ENCODE data around the gene SPSB1.

Gene SPSB1

GRCh38 chr1:9340864-9341263, 48.2 kb downstream of the SPSB1 start:
- Histone ChIP-seq H3K4me3 (ENCODE audit: low read depth, low read length) (no peak overlapping the region), H3K9me3 (ENCODE audit: control insufficient read depth, insufficient read depth, low read depth, low read length) (no peaks in the 10 kb centered on the region), H3K27ac (ENCODE audit: extremely low read depth, low read depth, low read length) (no peak overlapping the region), H3K4me1 (ENCODE audit: control insufficient read depth, insufficient read depth, low read length) (no peaks in the 10 kb centered on the region), H3K36me3 (ENCODE audit: control insufficient read depth in 2 of 2, insufficient read depth in 1 of 2, low read length in 2 of 2) (no peaks in the 10 kb centered on the region)
- ChIA-PET CTCF (no interaction called here), POLR2A (no interaction called here)
- no peak for TF ChIP-seq ZNF571 (tag by site-specific recombination; IDR thresholded peaks at IDR 0.05)
- no peak for TF ChIP-seq ZBTB11 (tag by site-specific recombination; conservative IDR thresholded peaks at IDR 0.05; ENCODE audit: low read depth)
- no peak for TF ChIP-seq ZNF544 (tag by site-specific recombination; IDR thresholded peaks at IDR 0.05)
- TF ChIP-seq SCRT1 (tag by site-specific recombination; IDR thresholded peaks at IDR 0.05; ENCODE audit: borderline replicate concordance) = no peak
- no peak for TF ChIP-seq ZFP3 (tag by site-specific recombination; IDR thresholded peaks at IDR 0.05; ENCODE audit: low read depth)
- no peak for TF ChIP-seq ZNF549 (tag by site-specific recombination; IDR thresholded peaks at IDR 0.05)
- no peak for TF ChIP-seq SP2 (tag by site-specific recombination; IDR thresholded peaks at IDR 0.05)
- no peak for TF ChIP-seq ZNF335 (tag by site-specific recombination; conservative IDR thresholded peaks at IDR 0.05)
- TF ChIP-seq ZNF791 (tag by site-specific recombination; IDR thresholded peaks at IDR 0.05) = no peak
- TF ChIP-seq ZNF175 (tag by site-specific recombination; IDR thresholded peaks at IDR 0.05) = no peak
- TF ChIP-seq ZNF223 (tag by site-specific recombination; IDR thresholded peaks at IDR 0.05) = no peak
- TF ChIP-seq ZNF518A (tag by site-specific recombination; conservative IDR thresholded peaks at IDR 0.05; ENCODE audit: low read depth) = no peak

- ChIA-PET CTCF (no interaction called here), POLR2A (no interaction called here)
- Histone ChIP-seq H3K27ac (ENCODE audit: extremely low read depth, low read depth, low read length) (no peak overlapping the region), H3K36me3 (ENCODE audit: control insufficient read depth in 2 of 2, insufficient read depth in 1 of 2, low read length in 2 of 2) (no peaks in the 10 kb centered on the region), H3K4me3 (ENCODE audit: low read depth, low read length) (no peak overlapping the region), H3K4me1 (ENCODE audit: control insufficient read depth, insufficient read depth, low read length) (no peaks in the 10 kb centered on the region), H3K9me3 (ENCODE audit: control insufficient read depth, insufficient read depth, low read depth, low read length) (no peaks in the 10 kb centered on the region)
- TF ChIP-seq ZNF221 (tag by site-specific recombination; IDR thresholded peaks at IDR 0.05; ENCODE audit: borderline replicate concordance) (no peak), ZNF335 (tag by site-specific recombination; conservative IDR thresholded peaks at IDR 0.05) (no peak)
These were observed 48.7 kb downstream of the SPSB1 start for GRCh38 chr1:9341301-9341845.

GRCh38 chr1:9343269-9343668, 50.6 kb downstream of the SPSB1 start:
- ChIA-PET POLR2A (no interaction called here), CTCF (interaction anchor here (0.7 kb wide), 1 partner anchor 183 kb away, joined by 3 read pairs; no protein-coding TSS in a partner anchor)
- Histone ChIP-seq H3K36me3 (ENCODE audit: control insufficient read depth in 2 of 2, insufficient read depth in 1 of 2, low read length in 2 of 2) (no peaks in the 10 kb centered on the region), H3K4me1 (ENCODE audit: control insufficient read depth, insufficient read depth, low read length) (no peaks in the 10 kb centered on the region), H3K9me3 (ENCODE audit: control insufficient read depth, insufficient read depth, low read depth, low read length) (no peaks in the 10 kb centered on the region), H3K4me3 (ENCODE audit: low read depth, low read length) (no peak overlapping the region), H3K27ac (ENCODE audit: extremely low read depth, low read depth, low read length) (no peak overlapping the region)
- TF ChIP-seq ZNF211 (tag by site-specific recombination; IDR thresholded peaks at IDR 0.05; ENCODE audit: low read depth) (no peak), ZNF146 (tag by site-specific recombination; IDR thresholded peaks at IDR 0.05) (peak; percentile 91)
